Amniotic epithelial cell (primary cell): ENCODE measurements around the gene FUT7.

ENCODE experiments used
- DNase-seq: peaks from one replicate; pipeline ENCODE4 v3.0.0-alpha.2; 2010; ENCODE audit warnings: low read depth

Gene FUT7

GRCh38 chr9:137049544-137050449 lies 17.9 kb upstream of the FUT7 start:
- peak; percentile 26 for DNase-seq

- no peak for DNase-seq
Measured at GRCh38 chr9:137048655-137049543, 17.0 kb upstream of the FUT7 start.

GRCh38 chr9:137046088-137046787 lies 14.3 kb upstream of the FUT7 start, which contains the start of gene NPDC1:
Gene NPDC1, minus strand, starts transcription at chr9:137046177. Its CDS starts 188 bp downstream, at chr9:137045989.
- DNase-seq = peak; percentile 56

GRCh38 chr9:137045294-137046087 lies 13.6 kb upstream of the FUT7 start:
- peak; percentile 31 for DNase-seq

GRCh38 chr9:137044502-137045177 lies 12.8 kb upstream of the FUT7 start:
- no peak for DNase-seq

GRCh38 chr9:137044037-137044436 lies 12.1 kb upstream of the FUT7 start:
- no peak for DNase-seq

- DNase-seq = no peak
Measured at GRCh38 chr9:137042751-137043727, 11.2 kb upstream of the FUT7 start.

- peak; percentile 20 for DNase-seq
Measured at GRCh38 chr9:137041124-137041523, 9.2 kb upstream of the FUT7 start.

- no peak for DNase-seq
Measured at GRCh38 chr9:137040568-137040967, 8.7 kb upstream of the FUT7 start.

- no peak for DNase-seq
Measured at GRCh38 chr9:137039611-137040366, 7.9 kb upstream of the FUT7 start.

GRCh38 chr9:137038916-137039315 lies 7.0 kb upstream of the FUT7 start:
- no peak for DNase-seq

- no peak for DNase-seq
Measured at GRCh38 chr9:137037483-137037882, 5.6 kb upstream of the FUT7 start.

- no peak for DNase-seq
Measured at GRCh38 chr9:137037035-137037434, 5.1 kb upstream of the FUT7 start.

- DNase-seq = no peak
Measured at GRCh38 chr9:137035937-137036336, 4.0 kb upstream of the FUT7 start.

- DNase-seq = no peak
Measured at GRCh38 chr9:137035507-137035834, 3.6 kb upstream of the FUT7 start.

GRCh38 chr9:137034709-137035506 lies 3.0 kb upstream of the FUT7 start:
- peak; percentile 71 for DNase-seq

GRCh38 chr9:137034039-137034708 lies 2.3 kb upstream of the FUT7 start:
- no peak for DNase-seq
